BJ (cell line): ENCODE measurements around the gene ARMC2. TPM values are rescaled to one million over a fixed set of nuclear protein-coding genes. Genes with fewer than 3 reads are reported as not detected.

Source experiments
- CTCF ChIA-PET: fragments of 350-600 bp; formaldehyde crosslinking; extraction: SDS; loops from one replicate; lab custom pipeline; 2021; ENCODE audit warnings: antibody characterized with exemption, inconsistent platforms; lab: Yijun Ruan, JAX
- POLR2A ChIA-PET: fragments of 300-600 bp; sonication (Branson Sonifier 250); formaldehyde crosslinking; extraction: SDS; loops from one replicate; lab custom pipeline; 2021; ENCODE audit warnings: antibody characterized with exemption; lab: Charles Lee
- DNase-seq: peaks from one replicate; pipeline ENCODE4 v3.0.0-alpha.2; 2011; ENCODE audit warnings: low read depth
- H3K27me3 ChIP-seq: 2 replicates; pipeline ENCODE4 v1.6.0; 2011; ENCODE audit warnings: low read length; ENCODE audit not compliant: control insufficient read depth, insufficient read depth
- H3K36me3 ChIP-seq: 2 replicates; pipeline ENCODE4 v1.5.1; 2011; ENCODE audit warnings: low read length; ENCODE audit not compliant: control insufficient read depth, insufficient read depth
- H3K4me3 ChIP-seq: 2 replicates; pipeline ENCODE4 v1.5.1; 2011; ENCODE audit warnings: low read depth, mild to moderate bottlenecking, control low read depth, low read length
- polyA plus RNA-seq: library from polyadenylated mRNA; depleted of rRNA; stranded (reverse); fragments of >200 nt; gene quantifications from 2 replicates; pipeline ENCODE4 v1.2.3, GENCODE V29; 2011
- TF ChIP-seq, protein P1 (sequence below): IDR thresholded peaks from 2 replicates; pipeline ENCODE4 v1.5.1; 2011; ENCODE audit warnings: low read depth, mild to moderate bottlenecking, control low read depth, inconsistent platforms, low read length, moderate library complexity; ENCODE audit not compliant: insufficient read depth

ARMC2 gene
- polyA plus RNA-seq, 1 experiment, result 2.4 TPM

DNA sequence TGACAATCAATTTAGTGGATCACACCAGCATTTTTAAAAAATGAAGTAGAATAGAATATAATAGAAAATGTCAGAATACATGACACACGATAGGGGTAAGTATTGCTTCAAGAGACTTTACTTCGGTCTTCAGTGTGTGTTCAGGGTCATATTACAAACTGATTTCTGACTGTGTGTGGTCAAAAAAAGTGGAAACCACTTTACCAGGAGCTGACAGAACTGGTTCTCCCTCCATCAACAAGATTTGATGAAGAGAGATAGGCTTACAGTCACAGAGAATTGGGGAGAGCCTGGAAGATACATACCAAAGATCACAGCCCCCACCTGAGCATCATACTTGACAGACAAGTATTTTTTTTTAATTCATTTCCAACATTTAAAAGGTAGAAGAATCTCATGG, 21.7 kb downstream of the ARMC2 start:
- POLR2A ChIA-PET, result no interaction called here
- DNase-seq, result no peak
- CTCF ChIA-PET, result interaction anchor here (2.8 kb wide), 1 partner anchor 23 kb away, joined by 7 read pairs; no protein-coding TSS in a partner anchor

DNA sequence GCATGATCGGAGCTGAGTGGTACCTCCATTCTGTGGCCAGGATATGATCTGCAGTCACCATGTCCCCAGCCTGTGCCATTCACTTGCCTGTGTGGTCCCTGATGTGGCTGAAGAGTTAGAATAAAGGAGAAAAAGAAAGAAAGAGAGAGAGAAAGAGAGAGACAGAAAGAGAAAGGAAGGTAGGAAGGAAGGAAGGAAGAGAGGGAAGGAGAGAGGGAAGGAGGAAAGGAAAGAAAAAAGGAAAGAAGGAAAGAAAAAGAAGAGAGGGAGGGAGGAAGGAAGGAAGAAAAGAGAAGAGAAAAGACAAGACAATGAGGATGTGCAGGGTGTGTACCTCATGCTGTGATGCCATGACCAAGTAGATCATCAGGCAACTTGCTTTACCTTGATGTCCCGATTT, 22.1 kb downstream of the ARMC2 start:
- ChIA-PET POLR2A (interaction anchor here (0.7 kb wide), 1 partner anchor 326 kb away, joined by 3 read pairs; no protein-coding TSS in a partner anchor), CTCF (interaction anchor here (2.8 kb wide), 1 partner anchor 23 kb away, joined by 7 read pairs; no protein-coding TSS in a partner anchor)
- Histone ChIP-seq H3K27me3 (no peaks in the 10 kb centered on the region), H3K4me3 (no peak overlapping the region), H3K36me3 (no peaks in the 10 kb centered on the region)
- DNase-seq, result no peak
- TF ChIP-seq, protein P1, sequence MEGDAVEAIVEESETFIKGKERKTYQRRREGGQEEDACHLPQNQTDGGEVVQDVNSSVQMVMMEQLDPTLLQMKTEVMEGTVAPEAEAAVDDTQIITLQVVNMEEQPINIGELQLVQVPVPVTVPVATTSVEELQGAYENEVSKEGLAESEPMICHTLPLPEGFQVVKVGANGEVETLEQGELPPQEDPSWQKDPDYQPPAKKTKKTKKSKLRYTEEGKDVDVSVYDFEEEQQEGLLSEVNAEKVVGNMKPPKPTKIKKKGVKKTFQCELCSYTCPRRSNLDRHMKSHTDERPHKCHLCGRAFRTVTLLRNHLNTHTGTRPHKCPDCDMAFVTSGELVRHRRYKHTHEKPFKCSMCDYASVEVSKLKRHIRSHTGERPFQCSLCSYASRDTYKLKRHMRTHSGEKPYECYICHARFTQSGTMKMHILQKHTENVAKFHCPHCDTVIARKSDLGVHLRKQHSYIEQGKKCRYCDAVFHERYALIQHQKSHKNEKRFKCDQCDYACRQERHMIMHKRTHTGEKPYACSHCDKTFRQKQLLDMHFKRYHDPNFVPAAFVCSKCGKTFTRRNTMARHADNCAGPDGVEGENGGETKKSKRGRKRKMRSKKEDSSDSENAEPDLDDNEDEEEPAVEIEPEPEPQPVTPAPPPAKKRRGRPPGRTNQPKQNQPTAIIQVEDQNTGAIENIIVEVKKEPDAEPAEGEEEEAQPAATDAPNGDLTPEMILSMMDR, result no peak

More for the DNA sequence above, 21.7 kb downstream of the ARMC2 start:
- H3K4me3 ChIP-seq, result no peak overlapping the region
- TF ChIP-seq, protein P1, result no peak
- H3K36me3 ChIP-seq, result no peaks in the 10 kb centered on the region
- H3K27me3 ChIP-seq, result no peaks in the 10 kb centered on the region

DNA sequence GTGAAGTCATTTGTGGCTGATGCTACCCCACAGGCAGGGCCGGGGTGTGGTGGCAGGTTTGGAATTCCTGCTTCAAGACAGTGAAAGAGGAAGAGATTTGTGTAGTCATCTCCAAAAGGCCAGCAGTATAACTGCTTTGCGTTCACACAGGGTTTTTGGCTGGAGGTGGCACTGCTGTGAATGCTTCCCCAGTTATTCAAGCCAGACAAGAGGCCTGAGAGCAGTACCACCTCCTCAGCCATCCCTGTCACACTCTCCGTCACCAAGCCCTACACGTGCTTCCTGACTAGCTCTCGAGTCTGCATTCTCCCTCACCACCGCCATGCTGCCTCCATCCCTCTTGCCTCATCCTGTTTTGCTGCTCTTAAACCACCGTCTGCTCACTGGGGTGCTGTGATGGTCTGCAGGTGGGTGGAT, 23.9 kb downstream of the ARMC2 start:
- Histone ChIP-seq H3K27me3 (no peaks in the 10 kb centered on the region), H3K36me3 (no peaks in the 10 kb centered on the region), H3K4me3 (no peak overlapping the region)
- TF ChIP-seq, protein P1, result no peak
- POLR2A ChIA-PET, result no interaction called here
- CTCF ChIA-PET, result interaction anchor here (1.2 kb wide), 1 partner anchor 75 kb away, joined by 3 read pairs; no protein-coding TSS in a partner anchor
- no peak for DNase-seq

DNA sequence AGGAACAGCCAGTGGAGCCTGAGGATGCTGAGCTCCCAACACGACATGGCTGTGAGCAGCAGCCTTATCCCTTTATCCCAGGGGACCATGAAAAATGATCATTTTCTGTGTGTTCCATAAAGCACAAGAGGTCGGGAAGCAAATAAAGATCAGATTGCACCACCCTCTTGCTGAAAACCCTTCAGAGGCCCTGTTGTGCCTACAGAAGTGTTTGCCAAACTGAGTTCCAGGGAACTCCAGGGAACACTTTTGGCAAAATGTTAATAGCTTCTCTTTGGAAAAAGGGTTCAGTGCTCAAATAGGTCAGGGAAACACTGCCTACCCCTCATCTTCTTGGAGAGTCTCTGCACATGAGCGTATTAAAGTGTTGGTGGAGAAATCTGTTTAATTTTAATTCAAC, 24.4 kb downstream of the ARMC2 start:
- POLR2A ChIA-PET, result no interaction called here
- CTCF ChIA-PET, result interaction anchor here (1.0 kb wide), 1 partner anchor 19 kb away, joined by 3 read pairs; no protein-coding TSS in a partner anchor

DNA sequence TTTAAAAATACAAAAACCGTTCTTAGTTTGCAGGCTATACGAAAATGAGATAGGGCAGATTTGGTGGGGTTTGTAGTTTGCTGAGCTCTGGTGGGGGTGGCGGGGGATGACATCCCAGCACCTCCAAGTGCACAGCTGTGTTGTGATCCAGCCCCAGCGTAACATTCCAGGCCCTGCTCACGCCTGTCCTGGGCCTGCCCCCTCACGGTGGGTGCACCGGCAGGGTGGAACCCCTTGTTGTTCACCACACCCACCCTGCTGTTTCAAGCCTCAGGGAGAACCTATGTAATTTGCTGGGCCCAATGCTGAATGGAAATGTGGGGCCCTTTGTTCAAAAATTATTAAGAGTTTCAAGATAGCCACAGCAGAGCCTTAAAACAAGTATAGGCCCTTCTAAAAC, 25.0 kb downstream of the ARMC2 start:
- no peak overlapping the region for H3K4me3 ChIP-seq
- DNase-seq, result no peak
- CTCF ChIA-PET, result interaction anchor here (1.0 kb wide), 1 partner anchor 20 kb away, joined by 3 read pairs; no protein-coding TSS in a partner anchor
- POLR2A ChIA-PET, result no interaction called here
- no peaks in the 10 kb centered on the region for H3K27me3 ChIP-seq
- no peaks in the 10 kb centered on the region for H3K36me3 ChIP-seq
- TF ChIP-seq, protein P1, result no peak

More for the DNA sequence above, 24.4 kb downstream of the ARMC2 start:
- no peak overlapping the region for H3K4me3 ChIP-seq
- TF ChIP-seq, protein P1, result no peak
- H3K36me3 ChIP-seq, result no peaks in the 10 kb centered on the region
- DNase-seq, result no peak
- no peaks in the 10 kb centered on the region for H3K27me3 ChIP-seq
